ENCODE measurements around the gene TM4SF1.

GRCh38 chr3:149363053-149363452, 14.4 kb downstream of the TM4SF1 start:
- TF ChIP-seq CTCF (IDR thresholded peaks at IDR 0.05) = no peak
- no peak for TF ChIP-seq ZFX (IDR thresholded peaks at IDR 0.05; ENCODE audit: borderline replicate concordance)
